Esophagus muscularis mucosa (tissue), 4 donors: ENCODE data around the gene LENEP.

ENCODE experiments used
- EP300 ChIP-seq: sonication (generic); formaldehyde crosslinking; IDR thresholded peaks from one replicate; pipeline ENCODE4 v1.6.1; 2017; ENCODE audit warnings: antibody characterized with exemption
- POLR2A ChIP-seq: fragments of 450-650 bp; IDR thresholded peaks from one replicate; pipeline ENCODE4 v1.6.1; 2017; ENCODE audit warnings: antibody characterized with exemption, moderate library complexity, mild to moderate bottlenecking, low read depth
- POLR2AphosphoS5 ChIP-seq, 2 donors: sonication (generic); formaldehyde crosslinking; IDR thresholded peaks; one replicate each; pipeline ENCODE4 v1.6.1; 2017; ENCODE audit warnings: antibody characterized with exemption in 2 of 2
- TF ChIP-seq, protein P1 (sequence below), 3 experiments: fragments of 200-600 bp in 2 of 3; fragments of 450-650 bp in 1 of 3; sonication (generic) in 2 of 3; IDR thresholded peaks; one replicate each; pipeline ENCODE4 v1.5.1; 2017 to 2019; ENCODE audit warnings: antibody characterized with exemption in 3 of 3, mild to moderate bottlenecking in 2 of 3, moderate library complexity in 1 of 3

DNA sequence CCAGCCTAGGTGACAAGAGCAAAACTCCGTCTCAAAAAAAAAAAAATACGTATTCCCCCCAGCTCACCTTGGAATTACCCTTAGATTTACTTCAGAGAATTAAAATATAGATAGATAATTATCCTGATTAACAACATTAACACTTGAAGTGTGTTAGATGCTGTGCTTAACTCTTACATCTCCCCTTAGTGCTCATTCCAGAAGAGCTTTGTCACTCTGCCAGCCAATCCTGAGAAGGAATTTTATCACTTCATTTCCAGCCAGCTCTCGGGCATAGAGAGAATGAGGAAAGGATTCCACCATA, 21.2 kb upstream of the LENEP start:
- TF ChIP-seq POLR2A: peak; percentile 53
- TF ChIP-seq, protein P1, sequence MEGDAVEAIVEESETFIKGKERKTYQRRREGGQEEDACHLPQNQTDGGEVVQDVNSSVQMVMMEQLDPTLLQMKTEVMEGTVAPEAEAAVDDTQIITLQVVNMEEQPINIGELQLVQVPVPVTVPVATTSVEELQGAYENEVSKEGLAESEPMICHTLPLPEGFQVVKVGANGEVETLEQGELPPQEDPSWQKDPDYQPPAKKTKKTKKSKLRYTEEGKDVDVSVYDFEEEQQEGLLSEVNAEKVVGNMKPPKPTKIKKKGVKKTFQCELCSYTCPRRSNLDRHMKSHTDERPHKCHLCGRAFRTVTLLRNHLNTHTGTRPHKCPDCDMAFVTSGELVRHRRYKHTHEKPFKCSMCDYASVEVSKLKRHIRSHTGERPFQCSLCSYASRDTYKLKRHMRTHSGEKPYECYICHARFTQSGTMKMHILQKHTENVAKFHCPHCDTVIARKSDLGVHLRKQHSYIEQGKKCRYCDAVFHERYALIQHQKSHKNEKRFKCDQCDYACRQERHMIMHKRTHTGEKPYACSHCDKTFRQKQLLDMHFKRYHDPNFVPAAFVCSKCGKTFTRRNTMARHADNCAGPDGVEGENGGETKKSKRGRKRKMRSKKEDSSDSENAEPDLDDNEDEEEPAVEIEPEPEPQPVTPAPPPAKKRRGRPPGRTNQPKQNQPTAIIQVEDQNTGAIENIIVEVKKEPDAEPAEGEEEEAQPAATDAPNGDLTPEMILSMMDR (IDR thresholded peaks at IDR 0.05): no peak
- no peak for TF ChIP-seq POLR2AphosphoS5 (IDR thresholded peaks at IDR 0.05)
- no peak for TF ChIP-seq EP300
